AG08396 (cell line): ENCODE data around the gene RASA3.
"Not testable (repeated sequence)": the region's sequence is repeated elsewhere in the genome, so short reads cannot be mapped to it uniquely, and the experiment has no call there.

Source experiments
- DNase-seq: peaks from one replicate; pipeline ENCODE4 v3.0.0; 2012; ENCODE audit warnings: low spot score, mixed read lengths

Gene RASA3

GRCh38 chr13:114126789-114127472, 5.5 kb downstream of the RASA3 start:
- DNase-seq = no peak

- not testable (repeated sequence) for DNase-seq
Measured at GRCh38 chr13:114126086-114126485, 6.3 kb downstream of the RASA3 start.

GRCh38 chr13:114125589-114125988, 6.8 kb downstream of the RASA3 start:
- DNase-seq = no peak

- peak; percentile 81 for DNase-seq
Measured at GRCh38 chr13:114124921-114125320, 7.5 kb downstream of the RASA3 start.

- no peak for DNase-seq
Measured at GRCh38 chr13:114124431-114124830, 8.0 kb downstream of the RASA3 start.

- DNase-seq = no peak
Measured at GRCh38 chr13:114123876-114124275, 8.5 kb downstream of the RASA3 start.

- DNase-seq = no peak
Measured at GRCh38 chr13:114123448-114123847, 9.0 kb downstream of the RASA3 start.

- no peak for DNase-seq
Measured at GRCh38 chr13:114122591-114123211, 9.7 kb downstream of the RASA3 start.

GRCh38 chr13:114122127-114122511, 10.3 kb downstream of the RASA3 start:
- no peak for DNase-seq

- DNase-seq = no peak
Measured at GRCh38 chr13:114121496-114122126, 10.8 kb downstream of the RASA3 start.

GRCh38 chr13:114121031-114121430, 11.4 kb downstream of the RASA3 start:
- DNase-seq = no peak

GRCh38 chr13:114120591-114121011, 11.8 kb downstream of the RASA3 start:
- DNase-seq = no peak

- DNase-seq = peak; percentile 86
Measured at GRCh38 chr13:114119196-114119595, 13.2 kb downstream of the RASA3 start.

- peak; percentile 47 for DNase-seq
Measured at GRCh38 chr13:114118511-114119123, 13.8 kb downstream of the RASA3 start.

- no peak for DNase-seq
Measured at GRCh38 chr13:114118086-114118485, 14.3 kb downstream of the RASA3 start.

GRCh38 chr13:114117341-114117874, 15.0 kb downstream of the RASA3 start:
- DNase-seq = not testable (repeated sequence)

GRCh38 chr13:114116734-114117133, 15.7 kb downstream of the RASA3 start:
- DNase-seq = no peak

GRCh38 chr13:114115796-114116195, 16.6 kb downstream of the RASA3 start:
- no peak for DNase-seq

- peak; percentile 59 for DNase-seq
Measured at GRCh38 chr13:114115191-114115671, 17.2 kb downstream of the RASA3 start.

GRCh38 chr13:114114666-114115065, 17.8 kb downstream of the RASA3 start:
- not testable (repeated sequence) for DNase-seq

GRCh38 chr13:114114006-114114640, 18.3 kb downstream of the RASA3 start:
- DNase-seq = no peak

GRCh38 chr13:114113395-114113794, 19.0 kb downstream of the RASA3 start:
- not testable (repeated sequence) for DNase-seq
